ENCODE data around the gene NCOA4.

DNA sequence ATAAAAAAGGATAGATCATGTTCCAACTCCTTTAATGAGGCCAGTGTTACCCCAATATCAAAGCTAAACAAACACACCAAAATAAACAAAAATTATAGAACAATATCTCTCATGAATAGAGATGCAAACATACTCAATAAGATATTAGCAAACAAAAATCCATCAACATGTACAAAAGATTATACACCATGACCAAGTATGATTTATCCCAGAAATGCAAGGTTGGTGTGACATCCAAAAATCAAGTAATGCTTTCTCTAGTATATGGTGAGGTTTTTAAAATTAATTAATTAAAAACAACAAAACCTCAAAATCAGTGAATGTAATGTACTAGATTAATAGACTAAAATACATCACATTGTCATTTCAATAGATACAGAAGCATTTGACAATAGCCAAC, 26.6 kb upstream of the NCOA4 start:
- TF ChIP-seq, protein P1, sequence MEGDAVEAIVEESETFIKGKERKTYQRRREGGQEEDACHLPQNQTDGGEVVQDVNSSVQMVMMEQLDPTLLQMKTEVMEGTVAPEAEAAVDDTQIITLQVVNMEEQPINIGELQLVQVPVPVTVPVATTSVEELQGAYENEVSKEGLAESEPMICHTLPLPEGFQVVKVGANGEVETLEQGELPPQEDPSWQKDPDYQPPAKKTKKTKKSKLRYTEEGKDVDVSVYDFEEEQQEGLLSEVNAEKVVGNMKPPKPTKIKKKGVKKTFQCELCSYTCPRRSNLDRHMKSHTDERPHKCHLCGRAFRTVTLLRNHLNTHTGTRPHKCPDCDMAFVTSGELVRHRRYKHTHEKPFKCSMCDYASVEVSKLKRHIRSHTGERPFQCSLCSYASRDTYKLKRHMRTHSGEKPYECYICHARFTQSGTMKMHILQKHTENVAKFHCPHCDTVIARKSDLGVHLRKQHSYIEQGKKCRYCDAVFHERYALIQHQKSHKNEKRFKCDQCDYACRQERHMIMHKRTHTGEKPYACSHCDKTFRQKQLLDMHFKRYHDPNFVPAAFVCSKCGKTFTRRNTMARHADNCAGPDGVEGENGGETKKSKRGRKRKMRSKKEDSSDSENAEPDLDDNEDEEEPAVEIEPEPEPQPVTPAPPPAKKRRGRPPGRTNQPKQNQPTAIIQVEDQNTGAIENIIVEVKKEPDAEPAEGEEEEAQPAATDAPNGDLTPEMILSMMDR (IDR thresholded peaks at IDR 0.05) = no peak
- TF ChIP-seq POLR2A (IDR thresholded peaks at IDR 0.05) = no peak
